Nephron progenitor cell (in vitro differentiated cells): ENCODE results near the gene HS3ST3B1.

Source experiments
- DNase-seq: peaks from one replicate; pipeline ENCODE4 v3.0.0; 2021
- H3K27ac Mint-ChIP-seq: 2 replicates; pipeline ENCODE4 v1.8.0; 2021; ENCODE audit warnings: mild to moderate bottlenecking, moderate library complexity, mixed read lengths
- H3K27me3 Mint-ChIP-seq: 2 replicates; pipeline ENCODE4 v1.8.0; 2021; ENCODE audit warnings: mild to moderate bottlenecking, low read depth, mixed read lengths; ENCODE audit not compliant: poor library complexity
- H3K36me3 Mint-ChIP-seq: 2 replicates; pipeline ENCODE4 v1.8.0; 2021; ENCODE audit warnings: low read depth, mixed read lengths
- H3K4me1 Mint-ChIP-seq: 2 replicates; pipeline ENCODE4 v1.8.0; 2021; ENCODE audit warnings: mixed read lengths
- H3K4me3 Mint-ChIP-seq: 2 replicates; pipeline ENCODE4 v1.8.0; 2021; ENCODE audit warnings: mild to moderate bottlenecking, moderate library complexity, mixed read lengths
- H3K9me3 Mint-ChIP-seq: 2 replicates; pipeline ENCODE4 v1.8.0; 2021; ENCODE audit warnings: mild to moderate bottlenecking, moderate library complexity, mixed read lengths
- CTCF ChIP-seq: fragments of 200-600 bp; sonication (generic); IDR thresholded peaks from 2 replicates; pipeline ENCODE4 v1.5.0; 2021; ENCODE audit warnings: antibody characterized with exemption

HS3ST3B1 gene

GRCh38 chr17:14323522-14323981, 22.7 kb downstream of the HS3ST3B1 start:
- no peak for TF ChIP-seq CTCF
- H3K27ac Mint-ChIP-seq: peak overlapping the region; percentile 81

GRCh38 chr17:14325618-14326167, 24.8 kb downstream of the HS3ST3B1 start:
- Mint-ChIP-seq H3K27me3 (no peaks in the 10 kb centered on the region), H3K4me3 (no peak overlapping the region), H3K27ac (no peak overlapping the region), H3K4me1 (peaks cover 94% of the 10 kb centered on the region), H3K9me3 (no peaks in the 10 kb centered on the region), H3K36me3 (peaks cover 5% of the 10 kb centered on the region)
- DNase-seq: no peak
- TF ChIP-seq CTCF: no peak

More at GRCh38 chr17:14323522-14323981, 22.7 kb downstream of the HS3ST3B1 start:
- peaks cover 5% of the 10 kb centered on the region for H3K36me3 Mint-ChIP-seq
- no peaks in the 10 kb centered on the region for H3K27me3 Mint-ChIP-seq
- H3K9me3 Mint-ChIP-seq: no peaks in the 10 kb centered on the region
- H3K4me3 Mint-ChIP-seq: peak overlapping the region; percentile 40
- no peak for DNase-seq
- H3K4me1 Mint-ChIP-seq: peaks cover 94% of the 10 kb centered on the region

GRCh38 chr17:14329900-14330491, 29.1 kb downstream of the HS3ST3B1 start:
- peak overlapping the region; percentile 93 for H3K27ac Mint-ChIP-seq
- peaks cover 93% of the 10 kb centered on the region for H3K4me1 Mint-ChIP-seq
- DNase-seq: no peak

GRCh38 chr17:14330492-14330962, 29.6 kb downstream of the HS3ST3B1 start:
- peaks cover 89% of the 10 kb centered on the region for H3K4me1 Mint-ChIP-seq
- no peak for TF ChIP-seq CTCF
- peak overlapping the region; percentile 58 for H3K4me3 Mint-ChIP-seq
- H3K9me3 Mint-ChIP-seq: no peaks in the 10 kb centered on the region
- peak overlapping the region; percentile 93 for H3K27ac Mint-ChIP-seq
- no peak for DNase-seq
- H3K27me3 Mint-ChIP-seq: peaks cover 3% of the 10 kb centered on the region
- H3K36me3 Mint-ChIP-seq: peaks cover 29% of the 10 kb centered on the region

More at GRCh38 chr17:14329900-14330491, 29.1 kb downstream of the HS3ST3B1 start:
- Mint-ChIP-seq H3K4me3 (peak overlapping the region; percentile 58), H3K36me3 (peaks cover 27% of the 10 kb centered on the region), H3K9me3 (no peaks in the 10 kb centered on the region), H3K27me3 (peaks cover 3% of the 10 kb centered on the region)
- no peak for TF ChIP-seq CTCF

GRCh38 chr17:14331225-14331981, 30.5 kb downstream of the HS3ST3B1 start:
- no peak for DNase-seq
- peak overlapping the region; percentile 93 for H3K27ac Mint-ChIP-seq
- peaks cover 9% of the 10 kb centered on the region for H3K27me3 Mint-ChIP-seq
- no peaks in the 10 kb centered on the region for H3K9me3 Mint-ChIP-seq
- H3K4me1 Mint-ChIP-seq: peaks cover 89% of the 10 kb centered on the region
- H3K4me3 Mint-ChIP-seq: peak overlapping the region; percentile 58
- TF ChIP-seq CTCF: no peak
- peaks cover 33% of the 10 kb centered on the region for H3K36me3 Mint-ChIP-seq
